ENCODE results near the gene FBXO11. TPM values are rescaled to one million over a fixed set of nuclear protein-coding genes. Genes with fewer than 3 reads are reported as not detected.

FBXO11 gene
- total RNA-seq, 1 experiment from 2014 or later, result 43.8 TPM

DNA sequence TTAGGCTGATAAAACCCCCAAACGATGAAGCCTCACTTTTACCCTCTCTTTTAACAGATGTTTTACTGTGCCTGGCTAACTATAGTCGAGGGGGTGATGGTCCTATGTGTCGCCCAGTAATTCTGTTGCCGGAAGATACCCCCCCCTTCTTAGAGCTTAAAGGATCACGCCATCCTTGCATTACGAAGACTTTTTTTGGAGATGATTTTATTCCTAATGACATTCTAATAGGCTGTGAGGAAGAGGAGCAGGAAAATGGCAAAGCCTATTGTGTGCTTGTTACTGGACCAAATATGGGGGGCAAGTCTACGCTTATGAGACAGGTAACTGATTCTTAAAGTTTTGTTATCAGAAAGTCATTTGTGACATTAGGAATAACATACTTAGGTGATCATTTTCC lies 102.9 kb downstream of the FBXO11 start:
- ChIA-PET CTCF (no interaction called here), POLR2A (no interaction called here)
- no peak for ATAC-seq
- DNase-seq (ENCODE audit: low spot score), result no peak
- Mint-ChIP-seq H3K27ac (peak overlapping the region; percentile 10; the same call in 1 of the 2 replicates), H3K9me3 (no peaks in the 10 kb centered on the region), H3K36me3 (peaks cover 94% of the 10 kb centered on the region), H3K4me1 (no peaks in the 10 kb centered on the region), H3K4me3 (no peak overlapping the region), H3K27me3 (ENCODE audit: low read depth) (no peaks in the 10 kb centered on the region)
- TF ChIP-seq ZBTB21 (CRISPR knock-in tag; IDR thresholded peaks at IDR 0.05; ENCODE audit: borderline replicate concordance) (no peak), SP1 (CRISPR knock-in tag; conservative IDR thresholded peaks at IDR 0.05) (no peak), ZNF671 (CRISPR knock-in tag; IDR thresholded peaks at IDR 0.05) (no peak), AR (CRISPR knock-in tag; IDR thresholded peaks at IDR 0.05) (no peak), FOXP1 (CRISPR knock-in tag; IDR thresholded peaks at IDR 0.05; ENCODE audit: borderline replicate concordance) (no peak), IRF2 (CRISPR knock-in tag; IDR thresholded peaks at IDR 0.05; ENCODE audit: borderline replicate concordance, low read depth) (no peak), FOXJ3 (CRISPR knock-in tag; IDR thresholded peaks at IDR 0.05; ENCODE audit: borderline replicate concordance) (no peak), RELA (CRISPR knock-in tag; IDR thresholded peaks at IDR 0.05; ENCODE audit: borderline replicate concordance) (no peak), ZMAT4 (CRISPR knock-in tag; IDR thresholded peaks at IDR 0.05) (no peak), GTF2I (CRISPR knock-in tag; conservative IDR thresholded peaks at IDR 0.05) (no peak)

DNA sequence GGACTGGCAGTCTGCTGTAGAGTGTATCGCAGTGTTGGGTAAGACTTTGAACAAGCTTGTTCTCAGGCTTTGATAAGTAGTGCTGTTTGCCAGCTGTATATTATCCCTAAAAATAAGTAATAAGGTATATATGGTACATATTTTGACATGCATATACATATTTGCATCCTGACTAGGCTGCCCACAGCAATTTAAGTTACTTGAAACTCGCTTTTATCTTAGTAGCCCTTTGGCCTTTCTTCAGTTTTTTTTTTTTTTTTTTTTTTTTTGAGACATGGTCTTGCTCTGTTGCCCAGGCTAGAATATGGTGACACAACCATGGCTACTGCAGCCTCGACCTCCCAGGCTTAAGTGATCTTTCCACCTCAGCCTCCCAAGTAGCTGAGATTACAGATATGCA lies 105.2 kb downstream of the FBXO11 start:
- Mint-ChIP-seq H3K4me3 (no peak overlapping the region), H3K9me3 (no peaks in the 10 kb centered on the region), H3K4me1 (no peaks in the 10 kb centered on the region), H3K27me3 (ENCODE audit: low read depth) (no peaks in the 10 kb centered on the region), H3K27ac (no peak overlapping the region), H3K36me3 (peaks cover 93% of the 10 kb centered on the region)
- ATAC-seq, result no peak
- CTCF ChIA-PET, result no interaction called here
- POLR2A ChIA-PET, result no interaction called here
- no peak for TF ChIP-seq MXD4 (CRISPR knock-in tag; IDR thresholded peaks at IDR 0.05; ENCODE audit: borderline replicate concordance)
- TF ChIP-seq, protein P1, sequence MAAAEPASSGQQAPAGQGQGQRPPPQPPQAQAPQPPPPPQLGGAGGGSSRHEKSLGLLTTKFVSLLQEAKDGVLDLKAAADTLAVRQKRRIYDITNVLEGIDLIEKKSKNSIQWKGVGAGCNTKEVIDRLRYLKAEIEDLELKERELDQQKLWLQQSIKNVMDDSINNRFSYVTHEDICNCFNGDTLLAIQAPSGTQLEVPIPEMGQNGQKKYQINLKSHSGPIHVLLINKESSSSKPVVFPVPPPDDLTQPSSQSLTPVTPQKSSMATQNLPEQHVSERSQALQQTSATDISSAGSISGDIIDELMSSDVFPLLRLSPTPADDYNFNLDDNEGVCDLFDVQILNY (CRISPR knock-in tag; IDR thresholded peaks at IDR 0.05), result no peak
- TF ChIP-seq, protein P2, sequence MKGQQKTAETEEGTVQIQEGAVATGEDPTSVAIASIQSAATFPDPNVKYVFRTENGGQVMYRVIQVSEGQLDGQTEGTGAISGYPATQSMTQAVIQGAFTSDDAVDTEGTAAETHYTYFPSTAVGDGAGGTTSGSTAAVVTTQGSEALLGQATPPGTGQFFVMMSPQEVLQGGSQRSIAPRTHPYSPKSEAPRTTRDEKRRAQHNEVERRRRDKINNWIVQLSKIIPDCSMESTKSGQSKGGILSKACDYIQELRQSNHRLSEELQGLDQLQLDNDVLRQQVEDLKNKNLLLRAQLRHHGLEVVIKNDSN (CRISPR knock-in tag; IDR thresholded peaks at IDR 0.05), result no peak
- DNase-seq (ENCODE audit: low spot score), result no peak

DNA sequence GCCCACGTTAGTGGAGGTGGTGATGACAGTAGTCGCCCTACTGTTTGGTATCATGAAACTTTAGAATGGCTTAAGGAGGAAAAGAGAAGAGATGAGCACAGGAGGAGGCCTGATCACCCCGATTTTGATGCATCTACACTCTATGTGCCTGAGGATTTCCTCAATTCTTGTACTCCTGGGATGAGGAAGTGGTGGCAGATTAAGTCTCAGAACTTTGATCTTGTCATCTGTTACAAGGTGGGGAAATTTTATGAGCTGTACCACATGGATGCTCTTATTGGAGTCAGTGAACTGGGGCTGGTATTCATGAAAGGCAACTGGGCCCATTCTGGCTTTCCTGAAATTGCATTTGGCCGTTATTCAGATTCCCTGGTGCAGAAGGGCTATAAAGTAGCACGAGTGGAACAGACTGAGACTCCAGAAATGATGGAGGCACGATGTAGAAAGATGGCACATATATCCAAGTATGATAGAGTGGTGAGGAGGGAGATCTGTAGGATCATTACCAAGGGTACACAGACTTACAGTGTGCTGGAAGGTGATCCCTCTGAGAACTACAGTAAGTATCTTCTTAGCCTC lies 107.2 kb downstream of the FBXO11 start:
- no peak overlapping the region for H3K27ac Mint-ChIP-seq
- no peaks in the 10 kb centered on the region for H3K27me3 Mint-ChIP-seq (ENCODE audit: low read depth)
- no peaks in the 10 kb centered on the region for H3K9me3 Mint-ChIP-seq
- ATAC-seq (no peak), DNase-seq (ENCODE audit: low spot score) (no peak)
- ChIA-PET CTCF (no interaction called here), POLR2A (no interaction called here)
- H3K36me3 Mint-ChIP-seq, result peaks cover 90% of the 10 kb centered on the region
- H3K4me1 Mint-ChIP-seq, result no peaks in the 10 kb centered on the region
- no peak overlapping the region for H3K4me3 Mint-ChIP-seq
- TF ChIP-seq FOXJ3 (CRISPR knock-in tag; IDR thresholded peaks at IDR 0.05; ENCODE audit: borderline replicate concordance), result no peak
- no peak for TF ChIP-seq ZNF532 (CRISPR knock-in tag; IDR thresholded peaks at IDR 0.05; ENCODE audit: borderline replicate concordance)
- no peak for TF ChIP-seq ZNF423 (CRISPR knock-in tag; IDR thresholded peaks at IDR 0.05)
- TF ChIP-seq ATF1 (CRISPR knock-in tag; IDR thresholded peaks at IDR 0.05), result no peak
- TF ChIP-seq ZNF512 (CRISPR knock-in tag; IDR thresholded peaks at IDR 0.05; ENCODE audit: borderline replicate concordance), result no peak
- no peak for TF ChIP-seq ELF4 (CRISPR knock-in tag; IDR thresholded peaks at IDR 0.05; ENCODE audit: low read depth)
- TF ChIP-seq ZNF138 (CRISPR knock-in tag; conservative IDR thresholded peaks at IDR 0.05), result no peak
- no peak for TF ChIP-seq JAZF1 (CRISPR knock-in tag; IDR thresholded peaks at IDR 0.05)
- TF ChIP-seq ZNF232 (CRISPR knock-in tag; IDR thresholded peaks at IDR 0.05), result no peak
- TF ChIP-seq SMAD4 (CRISPR knock-in tag; IDR thresholded peaks at IDR 0.05), result no peak
